ENCODE data around the gene MYO18B.

DNA sequence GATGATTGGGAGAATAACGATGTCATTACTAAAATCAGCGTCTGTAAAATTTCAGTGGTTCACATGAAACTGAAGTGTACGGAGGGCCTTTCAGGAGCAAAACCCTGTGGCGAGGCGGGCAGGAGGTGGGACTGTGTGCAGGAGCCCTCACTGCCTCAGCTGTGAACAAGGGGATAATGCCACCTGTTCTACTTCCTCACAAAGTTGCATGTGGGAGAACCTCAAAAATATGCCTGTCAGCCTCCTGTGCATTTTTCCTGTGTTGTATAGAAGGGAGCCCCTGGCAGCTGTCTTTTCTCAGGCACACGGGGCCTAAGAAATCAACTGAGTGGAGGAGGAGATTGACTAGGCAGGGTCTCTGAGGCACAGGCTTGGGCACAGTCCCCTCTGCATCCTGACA, 43.0 kb upstream of the MYO18B start:
- no peak for TF ChIP-seq POLR2AphosphoS5 (IDR thresholded peaks at IDR 0.05; ENCODE audit: low read depth, low read length)
- TF ChIP-seq, protein P1, sequence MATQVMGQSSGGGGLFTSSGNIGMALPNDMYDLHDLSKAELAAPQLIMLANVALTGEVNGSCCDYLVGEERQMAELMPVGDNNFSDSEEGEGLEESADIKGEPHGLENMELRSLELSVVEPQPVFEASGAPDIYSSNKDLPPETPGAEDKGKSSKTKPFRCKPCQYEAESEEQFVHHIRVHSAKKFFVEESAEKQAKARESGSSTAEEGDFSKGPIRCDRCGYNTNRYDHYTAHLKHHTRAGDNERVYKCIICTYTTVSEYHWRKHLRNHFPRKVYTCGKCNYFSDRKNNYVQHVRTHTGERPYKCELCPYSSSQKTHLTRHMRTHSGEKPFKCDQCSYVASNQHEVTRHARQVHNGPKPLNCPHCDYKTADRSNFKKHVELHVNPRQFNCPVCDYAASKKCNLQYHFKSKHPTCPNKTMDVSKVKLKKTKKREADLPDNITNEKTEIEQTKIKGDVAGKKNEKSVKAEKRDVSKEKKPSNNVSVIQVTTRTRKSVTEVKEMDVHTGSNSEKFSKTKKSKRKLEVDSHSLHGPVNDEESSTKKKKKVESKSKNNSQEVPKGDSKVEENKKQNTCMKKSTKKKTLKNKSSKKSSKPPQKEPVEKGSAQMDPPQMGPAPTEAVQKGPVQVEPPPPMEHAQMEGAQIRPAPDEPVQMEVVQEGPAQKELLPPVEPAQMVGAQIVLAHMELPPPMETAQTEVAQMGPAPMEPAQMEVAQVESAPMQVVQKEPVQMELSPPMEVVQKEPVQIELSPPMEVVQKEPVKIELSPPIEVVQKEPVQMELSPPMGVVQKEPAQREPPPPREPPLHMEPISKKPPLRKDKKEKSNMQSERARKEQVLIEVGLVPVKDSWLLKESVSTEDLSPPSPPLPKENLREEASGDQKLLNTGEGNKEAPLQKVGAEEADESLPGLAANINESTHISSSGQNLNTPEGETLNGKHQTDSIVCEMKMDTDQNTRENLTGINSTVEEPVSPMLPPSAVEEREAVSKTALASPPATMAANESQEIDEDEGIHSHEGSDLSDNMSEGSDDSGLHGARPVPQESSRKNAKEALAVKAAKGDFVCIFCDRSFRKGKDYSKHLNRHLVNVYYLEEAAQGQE (IDR thresholded peaks at IDR 0.05; ENCODE audit: insufficient read depth in 1 of 2, low read depth in 2 of 2, low read length in 2 of 2): no peak
- TF ChIP-seq TAF1 (IDR thresholded peaks at IDR 0.05; ENCODE audit: borderline replicate concordance, insufficient read depth, low read length): no peak

All from PFSK-1 (cell line).